Right renal pelvis (tissue), 4 donors: ENCODE data around the gene FRRS1L. TPM values are rescaled to one million over a fixed set of nuclear protein-coding genes. Genes with fewer than 3 reads are reported as not detected.

Experiments
- DNase-seq, 4 donors: peaks; one replicate each; pipeline ENCODE4 v3.0.0-alpha.2; 2013; ENCODE audit warnings: low read depth in 4 of 4, low spot score in 3 of 4, missing footprints in 1 of 4
- polyA plus RNA-seq, 4 donors: library from polyadenylated mRNA; unstranded; fragments of 120-200 nt; gene quantifications; one replicate each; pipeline ENCODE4 v1.2.1, GENCODE V29; 2013; ENCODE audit not compliant: insufficient read length in 4 of 4

FRRS1L gene, protein sequence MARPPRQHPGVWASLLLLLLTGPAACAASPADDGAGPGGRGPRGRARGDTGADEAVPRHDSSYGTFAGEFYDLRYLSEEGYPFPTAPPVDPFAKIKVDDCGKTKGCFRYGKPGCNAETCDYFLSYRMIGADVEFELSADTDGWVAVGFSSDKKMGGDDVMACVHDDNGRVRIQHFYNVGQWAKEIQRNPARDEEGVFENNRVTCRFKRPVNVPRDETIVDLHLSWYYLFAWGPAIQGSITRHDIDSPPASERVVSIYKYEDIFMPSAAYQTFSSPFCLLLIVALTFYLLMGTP
- 1 to 10 TPM; 2.0 to 4.4 (median 3.2) TPM for polyA plus RNA-seq

GRCh38 chr9:109166771-109167601, at the start of gene FRRS1L:
FRRS1L (minus strand) TSS chr9:109167249; CDS start chr9:109167138, 111 bp downstream.
- DNase-seq: peak in 1 of 4 donors; percentile 16

DNA sequence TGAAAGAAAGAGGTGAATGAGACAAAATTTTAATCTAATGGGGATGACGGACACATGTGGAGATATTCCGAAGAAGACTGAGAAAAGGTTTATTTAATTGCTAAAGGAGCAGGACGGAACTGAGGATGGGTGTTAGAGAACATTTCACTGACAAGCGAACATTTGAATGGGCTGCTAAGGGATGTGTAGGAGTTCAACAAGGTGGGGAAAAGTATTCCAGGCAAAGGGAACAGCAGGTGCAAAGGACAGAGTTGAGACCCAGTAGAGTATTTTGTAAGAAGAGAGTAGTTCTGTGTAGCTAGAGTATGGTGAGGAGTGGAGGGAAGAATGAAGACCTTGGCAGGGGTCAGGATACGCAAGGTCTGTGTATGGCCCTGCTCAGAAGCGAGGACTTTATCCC, 47.4 kb upstream of the FRRS1L start:
- no peak for DNase-seq

GRCh38 chr9:109213285-109214121, 46.5 kb upstream of the FRRS1L start:
- DNase-seq: no peak

DNA sequence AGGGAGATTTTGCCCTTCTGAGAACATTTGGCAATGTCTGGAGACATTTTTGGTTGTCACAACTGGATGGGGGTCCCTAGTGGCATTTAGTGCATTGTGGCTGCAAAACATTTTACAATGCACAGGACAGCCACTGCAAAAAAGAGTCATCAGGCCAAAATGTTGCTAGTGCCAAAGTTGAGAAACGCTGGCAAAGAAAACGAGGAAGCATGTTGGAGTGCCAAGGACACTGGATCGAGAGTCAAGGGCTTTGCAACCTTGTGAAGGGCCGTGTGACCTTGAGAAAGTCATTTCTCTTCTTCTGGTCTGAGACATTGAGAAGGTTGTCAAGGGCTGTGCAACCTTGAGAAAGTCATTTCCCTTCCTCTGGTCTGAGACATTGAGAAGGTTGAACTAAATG, 45.7 kb upstream of the FRRS1L start:
- no peak for DNase-seq

GRCh38 chr9:109206670-109207069, 39.6 kb upstream of the FRRS1L start:
- no peak for DNase-seq

DNA sequence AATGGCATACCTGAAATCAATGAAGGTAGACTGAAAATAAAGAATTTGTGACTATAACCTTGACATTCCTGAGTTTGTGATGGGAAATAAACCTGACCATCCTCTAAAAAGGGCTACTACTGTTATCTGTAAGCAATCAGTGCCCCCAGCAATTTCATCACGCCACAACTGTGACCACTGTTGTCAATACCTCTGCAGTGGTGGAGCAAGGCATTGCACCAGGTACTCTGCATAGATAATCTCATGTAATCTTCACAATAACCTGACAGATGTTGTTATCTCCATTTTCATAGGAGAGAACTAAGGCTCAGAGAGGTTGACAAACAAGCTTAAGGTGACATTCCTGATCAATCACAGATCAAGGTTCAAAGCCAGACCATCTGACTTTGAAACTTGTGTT, 38.5 kb upstream of the FRRS1L start:
- no peak for DNase-seq

DNA sequence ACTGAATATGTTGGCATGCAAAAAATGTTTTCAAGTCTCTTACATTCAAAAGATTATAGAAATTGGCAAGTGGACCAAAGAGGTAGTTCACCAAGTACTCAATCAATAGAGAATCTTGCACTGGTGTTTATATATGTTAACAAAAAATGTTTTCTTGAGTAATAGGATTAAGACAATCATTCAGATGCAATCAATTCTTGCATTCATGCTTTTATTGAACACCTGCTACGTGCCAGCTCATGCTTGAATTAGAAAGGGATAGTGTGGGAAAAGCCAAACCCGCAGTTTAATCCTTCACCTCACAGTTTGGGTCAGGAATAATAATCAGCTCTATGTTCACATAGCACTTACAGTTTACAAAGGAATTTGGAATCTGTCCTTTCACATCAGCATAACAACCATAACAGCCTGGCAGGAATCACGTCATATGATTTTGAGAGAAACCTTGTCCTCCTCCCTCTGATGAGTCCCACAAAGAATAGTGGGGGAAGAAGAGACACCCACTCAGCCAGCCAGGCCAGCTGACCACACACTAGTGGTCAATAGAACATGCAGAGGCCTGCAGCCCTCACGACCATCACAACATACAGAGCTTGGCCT, 36.8 kb upstream of the FRRS1L start:
- no peak for DNase-seq

DNA sequence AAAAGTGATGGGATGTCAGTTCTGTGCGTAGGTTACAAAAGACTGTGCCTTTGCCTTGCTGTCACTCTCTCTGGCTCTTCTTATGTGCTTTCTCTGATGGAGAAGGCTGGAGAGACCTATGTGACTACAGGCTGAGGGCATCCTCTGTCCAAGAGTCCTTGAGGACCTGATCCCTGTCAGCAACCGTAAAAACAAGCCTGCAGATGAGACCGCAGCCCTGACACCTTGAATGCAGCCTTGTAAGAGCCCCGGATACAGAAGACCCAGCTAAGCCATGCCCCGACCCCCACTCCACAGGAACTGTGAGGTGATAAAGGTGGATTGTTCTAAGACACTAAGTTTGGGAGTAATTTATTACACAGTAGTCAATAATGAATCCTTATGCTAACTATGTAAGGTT, 32.6 kb upstream of the FRRS1L start:
- DNase-seq: no peak

DNA sequence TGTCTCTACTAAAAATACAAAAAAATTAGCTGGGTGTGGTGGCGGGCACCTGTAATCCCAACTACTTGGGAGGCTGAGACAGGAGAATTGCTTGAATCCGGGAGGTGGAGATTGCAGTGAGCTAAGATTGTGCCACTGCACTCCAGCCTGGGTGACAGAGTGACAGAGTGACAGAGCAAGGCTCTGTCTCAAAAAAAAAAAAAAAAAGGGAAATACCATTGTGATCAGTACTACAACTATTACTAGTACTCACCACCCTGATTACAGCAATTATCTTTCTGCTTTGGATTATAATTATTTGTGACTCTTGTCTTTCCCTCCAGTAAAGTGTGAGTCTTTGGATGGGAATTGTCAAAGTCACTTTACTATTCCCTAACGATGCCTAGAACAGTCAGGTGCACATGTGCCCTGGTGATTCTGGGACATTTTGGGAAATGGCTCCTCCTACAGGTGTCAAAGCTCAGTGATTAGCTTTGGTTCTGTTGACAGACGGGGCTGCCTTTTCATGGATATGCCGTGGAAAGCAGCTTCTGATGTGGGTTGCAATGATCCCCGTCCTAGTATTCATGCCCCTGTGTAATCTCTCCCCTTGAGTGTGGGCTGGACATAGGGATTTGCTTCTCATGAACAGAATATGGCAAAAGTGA, 31.8 kb upstream of the FRRS1L start:
- DNase-seq: no peak

DNA sequence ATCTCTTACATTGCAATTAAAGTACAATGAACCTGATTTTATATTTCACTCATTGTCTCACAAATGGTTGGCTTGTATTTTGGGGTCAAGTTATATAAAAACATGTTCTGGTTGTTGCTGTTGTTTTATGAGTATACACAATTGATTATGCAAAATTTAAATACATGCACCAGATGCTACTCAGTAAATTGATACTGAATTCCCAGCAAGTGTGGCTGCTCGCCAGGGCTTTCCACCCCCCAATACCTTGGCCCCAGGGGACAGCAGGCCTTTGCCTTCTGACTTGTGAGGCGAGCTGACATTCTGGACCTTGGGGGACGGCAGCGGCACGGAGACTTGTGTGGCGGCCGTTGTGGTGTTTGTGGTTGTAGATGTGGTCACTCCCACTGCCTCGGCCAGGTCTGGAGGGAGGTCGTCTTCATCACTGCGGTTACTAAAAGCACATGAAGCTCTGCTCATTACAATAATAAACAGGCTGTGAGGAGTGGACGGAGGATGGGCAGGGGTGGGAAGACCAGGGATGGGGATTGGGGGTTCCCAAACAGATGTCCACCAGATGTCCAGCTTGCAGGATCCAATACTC, 27.0 kb upstream of the FRRS1L start:
- no peak for DNase-seq

- DNase-seq: peak in 1 of 4 donors; percentile 12
These were observed 25.8 kb upstream of the FRRS1L start for GRCh38 chr9:109192732-109193361.

DNA sequence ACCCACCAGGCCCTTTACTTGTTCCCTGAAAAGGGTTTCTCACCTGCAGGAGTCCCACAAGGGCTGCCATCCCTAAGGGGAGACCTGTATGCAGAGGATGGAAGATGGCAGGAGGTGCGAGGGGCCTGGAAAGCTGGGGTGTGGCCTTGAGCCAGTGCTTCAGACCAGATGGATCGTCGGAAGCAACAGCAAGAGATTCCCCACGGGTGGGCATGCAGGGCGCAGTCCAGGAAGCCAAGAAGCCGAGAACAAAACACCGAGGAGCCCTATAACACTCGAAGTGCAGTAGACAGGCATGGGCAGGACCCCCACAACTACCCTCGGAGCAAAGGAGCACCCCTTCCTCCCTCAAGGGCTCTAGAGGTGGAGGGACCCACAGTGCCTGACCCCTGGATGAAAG, 24.7 kb upstream of the FRRS1L start:
- no peak for DNase-seq

- DNase-seq: no peak
These were observed 23.1 kb upstream of the FRRS1L start for GRCh38 chr9:109190151-109190550.

- DNase-seq: no peak
These were observed 19.9 kb upstream of the FRRS1L start for GRCh38 chr9:109186857-109187520.

DNA sequence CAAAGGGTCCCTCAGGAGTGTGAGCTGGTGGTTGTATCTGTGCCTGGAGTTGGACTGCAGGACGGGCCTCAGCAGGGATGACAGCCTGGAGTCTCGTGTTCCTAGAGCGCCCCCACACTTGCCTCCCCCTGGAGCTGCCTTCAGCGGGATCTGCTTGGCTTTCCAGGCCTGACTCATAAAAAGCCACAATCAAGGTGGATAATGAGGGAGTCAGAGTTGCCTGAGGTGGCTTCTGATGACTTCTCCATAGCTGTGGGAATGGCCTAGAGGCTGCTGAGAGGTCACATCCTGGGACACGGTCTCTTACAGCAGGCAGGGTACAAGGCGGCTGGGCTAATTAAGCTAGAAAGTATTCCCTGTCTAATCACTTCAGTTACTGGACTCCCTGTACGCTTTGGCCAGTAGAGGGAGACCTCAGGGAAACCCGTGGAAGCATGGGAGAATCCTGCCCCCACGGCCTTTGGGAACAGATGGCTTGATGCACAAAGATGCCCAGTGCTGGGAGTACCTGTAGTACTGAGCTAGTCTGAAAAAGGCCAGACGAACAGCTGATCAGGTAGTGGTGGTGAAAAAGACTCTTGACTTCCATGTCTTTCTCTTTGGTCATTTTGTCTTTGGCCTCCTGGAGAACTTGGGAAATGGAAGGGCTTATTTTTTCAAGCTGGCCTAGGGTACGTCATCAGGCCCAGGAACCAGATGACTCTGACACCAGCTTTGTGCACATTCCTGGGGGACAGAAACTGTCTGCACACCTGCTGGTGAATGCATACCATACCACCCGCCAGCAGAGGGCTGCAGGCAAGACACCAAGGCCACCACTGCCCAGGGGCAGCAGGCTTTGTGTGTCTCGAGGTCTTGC, 16.1 kb upstream of the FRRS1L start:
- no peak for DNase-seq

GRCh38 chr9:109182550-109182939, 15.5 kb upstream of the FRRS1L start:
- no peak for DNase-seq

- DNase-seq: no peak
These were observed 14.2 kb upstream of the FRRS1L start for GRCh38 chr9:109181284-109181683.
